Activated B cell treated with CpG ODN at 0.5 μM for 24 hours (primary cell): ENCODE measurements around the gene ACVRL1. TPM values are rescaled to one million over a fixed set of nuclear protein-coding genes. Genes with fewer than 3 reads are reported as not detected.

Experiments used
- ATAC-seq: fragments of 200-7000 bp; cut with Tn5 transposase; one replicate; pipeline ENCODE4 v1.10.0; 2021; ENCODE audit warnings: low read depth, mild to moderate bottlenecking, moderate library complexity
- CTCF ChIA-PET: fragments of 350-600 bp; sonication (Branson Sonifier 250); formaldehyde crosslinking; loops from one replicate; lab custom pipeline; 2021; ENCODE audit warnings: antibody characterized with exemption; lab: Charles Lee
- POLR2A ChIA-PET: fragments of 350-600 bp; sonication (Branson Sonifier 250); formaldehyde crosslinking; loops from one replicate; lab custom pipeline; 2021; ENCODE audit warnings: antibody characterized with exemption; lab: Charles Lee
- DNase-seq: peaks from one replicate; pipeline ENCODE4 v3.0.0; 2022
- H3K27ac Mint-ChIP-seq: one replicate; pipeline ENCODE4 v1.8.0; 2020; ENCODE audit warnings: mixed read lengths
- H3K27me3 Mint-ChIP-seq: one replicate; pipeline ENCODE4 v1.8.0; 2021; ENCODE audit warnings: mixed read lengths
- H3K36me3 Mint-ChIP-seq: one replicate; pipeline ENCODE4 v1.8.0; 2021; ENCODE audit warnings: low read depth, mixed read lengths
- H3K4me1 Mint-ChIP-seq: one replicate; pipeline ENCODE4 v1.8.0; 2021; ENCODE audit warnings: mixed read lengths
- H3K4me3 Mint-ChIP-seq: one replicate; pipeline ENCODE4 v1.8.0; 2020; ENCODE audit warnings: mild to moderate bottlenecking, mixed read lengths
- H3K9me3 Mint-ChIP-seq: one replicate; pipeline ENCODE4 v1.8.0; 2020; ENCODE audit warnings: mixed read lengths
- CTCF ChIP-seq: fragments of 200-600 bp; IDR thresholded peaks from one replicate; pipeline ENCODE4 v1.8.0; 2022; ENCODE audit warnings: antibody characterized with exemption, mild to moderate bottlenecking
- intact Hi-C: fragments of 100-400 bp; cut with micrococcal nuclease; formaldehyde crosslinking; loops from one replicate; pipeline ENCODE4 v1.15.1; 2024
- total RNA-seq: library from RNA; stranded (reverse); gene quantifications from 2 replicates; pipeline ENCODE4 v1.2.3, GENCODE V29; 2022

Gene ACVRL1
- total RNA-seq, 1 donor from 2014 or later, result not detected

- Mint-ChIP-seq H3K36me3 (no peaks in the 10 kb centered on the region), H3K4me1 (peaks cover 21% of the 10 kb centered on the region), H3K27me3 (peaks cover 56% of the 10 kb centered on the region), H3K27ac (no peak overlapping the region), H3K4me3 (peak overlapping the region; percentile 52), H3K9me3 (no peaks in the 10 kb centered on the region)
- intact Hi-C loops, result no loop called here
- ATAC-seq (peak; percentile 66), DNase-seq (no peak)
- ChIA-PET POLR2A (interaction anchor here (0.6 to 1.4 kb wide), 2 partner anchors 11 to 22 kb away, joined by 3 read pairs; no protein-coding TSS in a partner anchor), CTCF (interaction anchor here (3.2 kb wide), 1 partner anchor 11 kb away, joined by 12 read pairs; no protein-coding TSS in a partner anchor)
- TF ChIP-seq CTCF, result no peak
Observed at GRCh38 chr12:51863933-51864832, 43.1 kb upstream of the ACVRL1 start.

- Mint-ChIP-seq H3K4me1 (peaks cover 21% of the 10 kb centered on the region), H3K27ac (no peak overlapping the region), H3K4me3 (peak overlapping the region; percentile 52), H3K27me3 (peaks cover 59% of the 10 kb centered on the region), H3K36me3 (no peaks in the 10 kb centered on the region), H3K9me3 (no peaks in the 10 kb centered on the region)
- CTCF ChIA-PET, result interaction anchor here (3.2 kb wide), 1 partner anchor 10 kb away, joined by 12 read pairs; no protein-coding TSS in a partner anchor
- DNase-seq, result no peak
- no peak for ATAC-seq
- intact Hi-C loops, result no loop called here
- no peak for TF ChIP-seq CTCF
- POLR2A ChIA-PET, result interaction anchor here (0.6 to 1.4 kb wide), 2 partner anchors 10 to 21 kb away, joined by 3 read pairs; no protein-coding TSS in a partner anchor
Observed at GRCh38 chr12:51864833-51865670, 42.3 kb upstream of the ACVRL1 start.

GRCh38 chr12:51865757-51866270 lies 41.5 kb upstream of the ACVRL1 start:
- Mint-ChIP-seq H3K36me3 (no peaks in the 10 kb centered on the region), H3K9me3 (no peaks in the 10 kb centered on the region), H3K27me3 (peaks cover 65% of the 10 kb centered on the region), H3K4me1 (peaks cover 21% of the 10 kb centered on the region), H3K4me3 (no peak overlapping the region), H3K27ac (no peak overlapping the region)
- ATAC-seq, result no peak
- CTCF ChIA-PET, result interaction anchor here (3.2 kb wide), 1 partner anchor 9 kb away, joined by 12 read pairs; no protein-coding TSS in a partner anchor
- TF ChIP-seq CTCF, result no peak
- POLR2A ChIA-PET, result no interaction called here
- no peak for DNase-seq
- intact Hi-C loops, result no loop called here

GRCh38 chr12:51866324-51866723 lies 41.0 kb upstream of the ACVRL1 start:
- Mint-ChIP-seq H3K4me3 (no peak overlapping the region), H3K36me3 (no peaks in the 10 kb centered on the region), H3K4me1 (peaks cover 21% of the 10 kb centered on the region), H3K27me3 (peaks cover 67% of the 10 kb centered on the region), H3K27ac (no peak overlapping the region), H3K9me3 (no peaks in the 10 kb centered on the region)
- intact Hi-C loops, result no loop called here
- no peak for DNase-seq
- no peak for ATAC-seq
- POLR2A ChIA-PET, result no interaction called here
- no peak for TF ChIP-seq CTCF
- CTCF ChIA-PET, result no interaction called here
